Pancreas (tissue), 10 donors: ENCODE data around the gene TP53I13. TPM values are rescaled to one million over a fixed set of nuclear protein-coding genes. Genes with fewer than 3 reads are reported as not detected.

ENCODE experiments used
- ATAC-seq, 4 donors: fragments of 200-7000 bp; cut with Tn5 transposase; one replicate each; pipeline versions ENCODE4 v1.8.0 to v1.9.1; 2020; ENCODE audit warnings: mild to moderate bottlenecking in 4 of 4, moderate library complexity in 4 of 4
- DNase-seq, 6 donors: peaks; one replicate each; pipeline ENCODE4 v3.0.0-alpha.2; 2020
- FAIRE-seq: peaks from 2 replicates; lab custom pipeline; 2012; peaks lifted over from hg19 to GRCh38; lab: Jason Lieb, UNC
- H3K27ac ChIP-seq, 4 donors: fragments of 200-600 bp; sonication (generic); 1 replicate in 3 of 4; 2 replicates in 1 of 4; pipeline versions ENCODE4 v1.5.0 to v1.8.0; 2020
- H3K27me3 ChIP-seq, 4 donors: fragments of 200-600 bp; one replicate each; pipeline ENCODE4 v1.8.0; 2021
- H3K36me3 ChIP-seq, 3 donors: fragments of 200-600 bp; sonication (generic) in 1 of 3; one replicate each; pipeline versions ENCODE4 v1.5.0 to v1.8.0; 2020 to 2021
- H3K4me1 ChIP-seq, 3 donors: fragments of 200-600 bp; one replicate each; pipeline ENCODE4 v1.8.0; 2021
- H3K4me3 ChIP-seq, 4 donors: fragments of 200-600 bp; sonication (generic) in 2 of 4; one replicate each; pipeline versions ENCODE4 v1.5.0 to v1.8.0; 2020 to 2021
- H3K9me3 ChIP-seq, 4 donors: fragments of 200-600 bp; one replicate each; pipeline ENCODE4 v1.8.0; 2021
- CTCF ChIP-seq, 4 donors: fragments of 200-600 bp; sonication (generic) in 3 of 4; IDR thresholded peaks; one replicate each; pipeline versions ENCODE4 v1.5.0 to v1.8.0; 2021; ENCODE audit warnings: antibody characterized with exemption in 4 of 4
- WGBS, 2 donors: extraction: QIAGEN DNeasy Blood & Tissue Kit; methylation state at CpG; one replicate each; pipeline ENCODE4 v1.1.7; 2013; 5-methylcytosine and 5-hydroxymethylcytosine counted together
- intact Hi-C, 3 donors: fragments of 100-400 bp; cut with DNase I; formaldehyde crosslinking; loops; one replicate each; pipeline versions ENCODE4 v1.11.1 to v1.14.2; 2022
- polyA plus RNA-seq, 2 donors: library from polyadenylated mRNA; stranded (reverse); fragments of 200-250 nt; gene quantifications; one replicate each; pipeline ENCODE4 v1.2.3, GENCODE V29; 2013
- total RNA-seq, 6 donors: library from RNA; stranded (reverse); fragmentation: NEBNext Ultra II Directional in 4 of 6; extraction: Animal tissue kit (Norgen Biotek cat#: 25700) in 4 of 6; gene quantifications; one replicate each; pipeline versions ENCODE4 v1.2.1 to v1.2.4, GENCODE V29; 2021 to 2023
- donor health status: healthy with polysubstance abuse.
- donor health status: DM: no; HTN: no; CAD: no; lungs with moderate emphysema.
- donor health status: DM: no; HTN: no; CAD: no.
- donor health status: control.
- donor health status: control.
- donor health status: Bipolar disorder and iron deficiency.
- donor health status: DM: yes; HTN: yes; CAD: no.
- donor health status: DM: no; HTN: no; CAD: no.
- donor health status: DM: no; HTN: no; CAD: no.
- donor health status: DM: yes; HTN: yes; CAD: no.

Gene TP53I13
- total and polyA plus RNA-seq, 8 donors: 16.5 to 176 (median 23.5) TPM

GRCh38 chr17:29586676-29587469, 18.4 kb downstream of the TP53I13 start:
- Histone ChIP-seq H3K4me1 (peaks cover 8 to 20% (median 11%) of the 10 kb centered on the region in 3 donors), H3K27me3 (no peaks in the 10 kb centered on the region), H3K4me3 (no peak overlapping the region), H3K36me3 (no peaks in the 10 kb centered on the region), H3K27ac (no peak overlapping the region), H3K9me3 (no peaks in the 10 kb centered on the region)
- no peak for TF ChIP-seq CTCF (IDR thresholded peaks at IDR 0.05)
- FAIRE-seq: no peak
- DNase-seq: peak in 2 of 6 donors; percentile 1 to 38
- 73 to 76% methylated on average over 9 of the region's 9 CpGs for whole genome bisulfite sequencing, 2 donors
- intact Hi-C loops: no loop called here
- no peak for ATAC-seq

GRCh38 chr17:29587591-29587990, 19.1 kb downstream of the TP53I13 start:
- no peak for TF ChIP-seq CTCF (IDR thresholded peaks at IDR 0.05)
- Histone ChIP-seq H3K4me1 (peaks cover 15 to 27% (median 18%) of the 10 kb centered on the region in 3 donors), H3K36me3 (no peaks in the 10 kb centered on the region), H3K27me3 (no peaks in the 10 kb centered on the region), H3K27ac (no peak overlapping the region), H3K9me3 (no peaks in the 10 kb centered on the region), H3K4me3 (no peak overlapping the region)
- WGBS, 2 donors: 88 to 90% methylated on average over 6 of the region's 6 CpGs
- DNase-seq: peak in 2 of 6 donors; percentile 2 to 13
- intact Hi-C loops: no loop called here
- ATAC-seq: no peak
- no peak for FAIRE-seq

GRCh38 chr17:29588017-29588561, 19.6 kb downstream of the TP53I13 start:
- Histone ChIP-seq H3K4me3 (peak overlapping the region in 3 of 4 donors; percentile 77 to 83 (median 80)), H3K27me3 (no peaks in the 10 kb centered on the region), H3K4me1 (peaks cover 15 to 29% (median 20%) of the 10 kb centered on the region in 3 donors), H3K27ac (peak overlapping the region in 1 of 4 donors; percentile 47), H3K36me3 (no peaks in the 10 kb centered on the region), H3K9me3 (no peaks in the 10 kb centered on the region)
- DNase-seq (peak in 2 of 6 donors; percentile 19 to 43), FAIRE-seq (no peak), ATAC-seq (no peak)
- TF ChIP-seq CTCF (IDR thresholded peaks at IDR 0.05): no peak
- intact Hi-C loops: no loop called here
- WGBS, 2 donors: 34 to 44% methylated on average over 8 of the region's 8 CpGs

GRCh38 chr17:29588562-29589411, 20.3 kb downstream of the TP53I13 start:
- WGBS, 2 donors: 1% methylated on average over 30 to 72 of the region's 72 CpGs
- DNase-seq (peak in 4 of 6 donors; percentile 39 to 83 (median 62)), ATAC-seq (peak in 3 of 4 donors; percentile 0 to 13 (median 2)), FAIRE-seq (no peak)
- H3K4me1 ChIP-seq: peaks cover 15 to 29% (median 20%) of the 10 kb centered on the region in 3 donors
- intact Hi-C loops: no loop called here
- no peaks in the 10 kb centered on the region for H3K27me3 ChIP-seq
- peak overlapping the region in 3 of 4 donors; percentile 30 to 47 (median 38) for H3K27ac ChIP-seq
- no peaks in the 10 kb centered on the region for H3K36me3 ChIP-seq
- peak overlapping the region; percentile 58 to 83 (median 78) for H3K4me3 ChIP-seq
- TF ChIP-seq CTCF (IDR thresholded peaks at IDR 0.05): no peak
- no peaks in the 10 kb centered on the region for H3K9me3 ChIP-seq
